PFSK-1 (cell line): Measurements from ENCODE around the gene FAM184B.

Experiments
- POLR2AphosphoS5 ChIP-seq: IDR thresholded peaks from 2 replicates; pipeline ENCODE4 v1.6.1; 2012; ENCODE audit warnings: low read depth, mild to moderate bottlenecking, control low read depth, low read length, moderate library complexity
- SIN3A ChIP-seq: IDR thresholded peaks from 2 replicates; pipeline ENCODE4 v1.6.1; 2012; ENCODE audit warnings: mild to moderate bottlenecking, low read length, moderate library complexity, borderline replicate concordance; ENCODE audit not compliant: insufficient read depth
- TAF1 ChIP-seq: IDR thresholded peaks from 2 replicates; pipeline ENCODE4 v1.6.1; 2012; ENCODE audit warnings: low read length, control low read depth, borderline replicate concordance; ENCODE audit not compliant: insufficient read depth
- TF ChIP-seq, protein P1 (sequence below), 2 experiments: IDR thresholded peaks; 2 replicates each; pipeline versions ENCODE4 v1.6.1 to v1.8.0; 2011 to 2012; ENCODE audit warnings: low read depth in 2 of 2, low read length in 2 of 2, control low read depth in 1 of 2, inconsistent platforms in 1 of 2, mild to moderate bottlenecking in 1 of 2, moderate library complexity in 1 of 2; ENCODE audit not compliant: insufficient read depth in 1 of 2

DNA sequence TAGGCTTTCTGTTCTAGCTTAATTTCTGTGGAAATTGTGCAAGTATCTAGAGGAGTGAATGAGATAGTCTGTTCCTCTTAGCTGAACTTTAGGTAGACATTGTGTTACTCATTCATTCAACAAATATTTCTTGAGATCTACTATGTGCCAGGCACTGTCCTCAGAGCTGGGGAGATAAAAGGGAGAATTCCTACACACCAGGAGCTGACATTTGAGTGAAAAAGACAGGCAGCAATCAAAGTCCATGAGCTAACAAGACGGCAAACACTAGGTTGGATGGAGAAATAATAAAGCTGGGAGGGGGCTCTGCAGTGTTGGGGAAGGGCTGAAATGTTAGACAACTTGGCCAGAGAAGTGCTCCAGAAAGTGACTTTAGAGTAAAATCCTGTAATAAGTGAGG lies 86.9 kb downstream of the FAM184B start:
- no peak for TF ChIP-seq POLR2AphosphoS5
- no peak for TF ChIP-seq SIN3A
- no peak for TF ChIP-seq TAF1
- TF ChIP-seq, protein P1, sequence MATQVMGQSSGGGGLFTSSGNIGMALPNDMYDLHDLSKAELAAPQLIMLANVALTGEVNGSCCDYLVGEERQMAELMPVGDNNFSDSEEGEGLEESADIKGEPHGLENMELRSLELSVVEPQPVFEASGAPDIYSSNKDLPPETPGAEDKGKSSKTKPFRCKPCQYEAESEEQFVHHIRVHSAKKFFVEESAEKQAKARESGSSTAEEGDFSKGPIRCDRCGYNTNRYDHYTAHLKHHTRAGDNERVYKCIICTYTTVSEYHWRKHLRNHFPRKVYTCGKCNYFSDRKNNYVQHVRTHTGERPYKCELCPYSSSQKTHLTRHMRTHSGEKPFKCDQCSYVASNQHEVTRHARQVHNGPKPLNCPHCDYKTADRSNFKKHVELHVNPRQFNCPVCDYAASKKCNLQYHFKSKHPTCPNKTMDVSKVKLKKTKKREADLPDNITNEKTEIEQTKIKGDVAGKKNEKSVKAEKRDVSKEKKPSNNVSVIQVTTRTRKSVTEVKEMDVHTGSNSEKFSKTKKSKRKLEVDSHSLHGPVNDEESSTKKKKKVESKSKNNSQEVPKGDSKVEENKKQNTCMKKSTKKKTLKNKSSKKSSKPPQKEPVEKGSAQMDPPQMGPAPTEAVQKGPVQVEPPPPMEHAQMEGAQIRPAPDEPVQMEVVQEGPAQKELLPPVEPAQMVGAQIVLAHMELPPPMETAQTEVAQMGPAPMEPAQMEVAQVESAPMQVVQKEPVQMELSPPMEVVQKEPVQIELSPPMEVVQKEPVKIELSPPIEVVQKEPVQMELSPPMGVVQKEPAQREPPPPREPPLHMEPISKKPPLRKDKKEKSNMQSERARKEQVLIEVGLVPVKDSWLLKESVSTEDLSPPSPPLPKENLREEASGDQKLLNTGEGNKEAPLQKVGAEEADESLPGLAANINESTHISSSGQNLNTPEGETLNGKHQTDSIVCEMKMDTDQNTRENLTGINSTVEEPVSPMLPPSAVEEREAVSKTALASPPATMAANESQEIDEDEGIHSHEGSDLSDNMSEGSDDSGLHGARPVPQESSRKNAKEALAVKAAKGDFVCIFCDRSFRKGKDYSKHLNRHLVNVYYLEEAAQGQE (IDR thresholded peaks at IDR 0.05; ENCODE audit: insufficient read depth in 1 of 2, low read depth in 2 of 2, low read length in 2 of 2), result no peak
